Measurements from ENCODE around the gene KLF17.
"Not testable (repeated sequence)": the region's sequence is repeated elsewhere in the genome, so short reads cannot be mapped to it uniquely, and the experiment has no call there.

KLF17 gene

GRCh38 chr1:44108971-44109370, 9.7 kb upstream of the KLF17 start:
- DNase-seq (ENCODE audit: low read depth, low spot score) = no peak

GRCh38 chr1:44110916-44111315, 7.7 kb upstream of the KLF17 start:
- no peak for DNase-seq (ENCODE audit: low read depth, low spot score)

GRCh38 chr1:44111861-44112260, 6.8 kb upstream of the KLF17 start:
- no peak for DNase-seq (ENCODE audit: low read depth, low spot score)

GRCh38 chr1:44112486-44112885, 6.1 kb upstream of the KLF17 start:
- DNase-seq (ENCODE audit: low read depth, low spot score) = no peak

- peak; percentile 15 for DNase-seq (ENCODE audit: low read depth, low spot score)
Observed at GRCh38 chr1:44113095-44113609, 5.5 kb upstream of the KLF17 start.

- no peak for DNase-seq (ENCODE audit: low read depth, low spot score)
Observed at GRCh38 chr1:44114098-44114497, 4.5 kb upstream of the KLF17 start.

- not testable (repeated sequence) for DNase-seq (ENCODE audit: low read depth, low spot score)
Observed at GRCh38 chr1:44117272-44117671, 1.3 kb upstream of the KLF17 start.

- DNase-seq (ENCODE audit: low read depth, low spot score) = no peak
Observed at GRCh38 chr1:44119525-44119924, 904 bp downstream of the KLF17 start.

GRCh38 chr1:44120398-44120949, 1.9 kb downstream of the KLF17 start:
- DNase-seq (ENCODE audit: low read depth, low spot score) = no peak

- no peak for DNase-seq (ENCODE audit: low read depth, low spot score)
Observed at GRCh38 chr1:44129616-44130500, 11.2 kb downstream of the KLF17 start.

- no peak for DNase-seq (ENCODE audit: low read depth, low spot score)
Observed at GRCh38 chr1:44131411-44131810, 12.8 kb downstream of the KLF17 start.

GRCh38 chr1:44134071-44134920, 15.7 kb downstream of the KLF17 start:
- DNase-seq (ENCODE audit: low read depth, low spot score) = no peak

GRCh38 chr1:44135886-44136285, 17.3 kb downstream of the KLF17 start:
- DNase-seq (ENCODE audit: low read depth, low spot score) = no peak

GRCh38 chr1:44138239-44138638, 19.6 kb downstream of the KLF17 start:
- no peak for DNase-seq (ENCODE audit: low read depth, low spot score)

GRCh38 chr1:44139565-44139964, 20.9 kb downstream of the KLF17 start:
- not testable (repeated sequence) for DNase-seq (ENCODE audit: low read depth, low spot score)

GRCh38 chr1:44141531-44141930, 22.9 kb downstream of the KLF17 start, which contains the start of gene KLF18:
Gene KLF18 (minus strand): TSS chr1:44141631. CDS start chr1:44141631, 0 bp downstream.
- no peak for DNase-seq (ENCODE audit: low read depth, low spot score)

GRCh38 chr1:44144962-44145756, 26.5 kb downstream of the KLF17 start:
- no peak for DNase-seq (ENCODE audit: low read depth, low spot score)

- no peak for DNase-seq (ENCODE audit: low read depth, low spot score)
Observed at GRCh38 chr1:44146536-44147361, 28.1 kb downstream of the KLF17 start.

GRCh38 chr1:44147582-44147981, 29.0 kb downstream of the KLF17 start:
- no peak for DNase-seq (ENCODE audit: low read depth, low spot score)

- no peak for DNase-seq (ENCODE audit: low read depth, low spot score)
Observed at GRCh38 chr1:44151332-44151731, 32.7 kb downstream of the KLF17 start.

Measured in astrocyte of the hippocampus (primary cell).